ENCODE results near the gene WDR54.

GRCh38 chr2:74373985-74374384, 47.5 kb upstream of the WDR54 start:
- no peak for TF ChIP-seq CTCF (IDR thresholded peaks at IDR 0.05)
- TF ChIP-seq REST (IDR thresholded peaks at IDR 0.05; ENCODE audit: insufficient read depth in 1 of 2, low read depth in 2 of 2, low read length in 1 of 2), result no peak
- no peak for TF ChIP-seq POLR2AphosphoS5 (IDR thresholded peaks at IDR 0.05; ENCODE audit: low read depth, low read length)
- TF ChIP-seq SIN3A (IDR thresholded peaks at IDR 0.05; ENCODE audit: borderline replicate concordance, insufficient read depth, low read depth, low read length), result no peak
